Small intestine (tissue), 16 donors: ENCODE results near the gene RRP1. TPM values are rescaled to one million over a fixed set of nuclear protein-coding genes. Genes with fewer than 3 reads are reported as not detected.

ENCODE experiments used
- DNase-seq, 2 donors: peaks; one replicate each; pipeline versions ENCODE4 v3.0.0 to v3.0.0-alpha.2; 2013
- FAIRE-seq: peaks from 2 replicates; lab custom pipeline; 2012; peaks lifted over from hg19 to GRCh38; lab: Jason Lieb, UNC
- H3K27ac ChIP-seq, 3 donors: one replicate each; pipeline ENCODE4 v1.5.1; 2013; ENCODE audit warnings: low read length in 2 of 3, mild to moderate bottlenecking in 2 of 3, control low read depth in 1 of 3, inconsistent platforms in 1 of 3, low read depth in 1 of 3, moderate library complexity in 1 of 3
- H3K27me3 ChIP-seq, 3 donors: one replicate each; pipeline ENCODE4 v1.6.1; 2013; ENCODE audit warnings: low read length in 3 of 3, inconsistent platforms in 1 of 3; ENCODE audit not compliant: control insufficient read depth in 3 of 3, insufficient read depth in 3 of 3
- H3K36me3 ChIP-seq, 3 donors: one replicate each; pipeline ENCODE4 v1.6.1; 2013; ENCODE audit warnings: low read length in 3 of 3, inconsistent platforms in 1 of 3, low read depth in 1 of 3, mild to moderate bottlenecking in 1 of 3, moderate library complexity in 1 of 3; ENCODE audit not compliant: control insufficient read depth in 3 of 3, insufficient read depth in 2 of 3
- H3K4me1 ChIP-seq, 3 donors: one replicate each; pipeline ENCODE4 v1.6.1; 2013; ENCODE audit warnings: low read length in 2 of 3, inconsistent platforms in 1 of 3, low read depth in 1 of 3, mild to moderate bottlenecking in 1 of 3, moderate library complexity in 1 of 3; ENCODE audit not compliant: control insufficient read depth in 3 of 3, insufficient read depth in 2 of 3
- H3K4me3 ChIP-seq, 3 donors: one replicate each; pipeline ENCODE4 v1.5.1; 2013; ENCODE audit warnings: low read length in 3 of 3, control low read depth in 1 of 3, inconsistent platforms in 1 of 3, low read depth in 1 of 3, mild to moderate bottlenecking in 1 of 3, moderate library complexity in 1 of 3
- H3K9me3 ChIP-seq, 2 donors: one replicate each; pipeline ENCODE4 v1.6.1; 2013; ENCODE audit warnings: low read depth in 1 of 2, low read length in 1 of 2; ENCODE audit not compliant: control insufficient read depth in 2 of 2, insufficient read depth in 1 of 2
- WGBS, 3 donors: extraction: QIAGEN DNeasy Blood & Tissue Kit; methylation state at CpG; one replicate each; pipeline ENCODE4 v1.1.7; 2013; 5-methylcytosine and 5-hydroxymethylcytosine counted together
- long read RNA-seq, 10 donors: transcript quantifications; one replicate each; lab custom pipeline, GENCODE V29; 2026
- polyA plus RNA-seq, 4 donors: library from polyadenylated mRNA; stranded (reverse) in 3 of 4; unstranded in 1 of 4; fragments of 200-250 nt in 3 of 4; fragments of 120-200 nt in 1 of 4; gene quantifications; one replicate each; pipeline versions ENCODE4 v1.2.1 to v1.2.3, GENCODE V29; 2013
- donor health status: healthy with polysubstance abuse.
- donor health status: control.
- donor health status: control.
- donor health status: Bipolar disorder and iron deficiency.
- donor health status: healthy.

Gene RRP1, protein sequence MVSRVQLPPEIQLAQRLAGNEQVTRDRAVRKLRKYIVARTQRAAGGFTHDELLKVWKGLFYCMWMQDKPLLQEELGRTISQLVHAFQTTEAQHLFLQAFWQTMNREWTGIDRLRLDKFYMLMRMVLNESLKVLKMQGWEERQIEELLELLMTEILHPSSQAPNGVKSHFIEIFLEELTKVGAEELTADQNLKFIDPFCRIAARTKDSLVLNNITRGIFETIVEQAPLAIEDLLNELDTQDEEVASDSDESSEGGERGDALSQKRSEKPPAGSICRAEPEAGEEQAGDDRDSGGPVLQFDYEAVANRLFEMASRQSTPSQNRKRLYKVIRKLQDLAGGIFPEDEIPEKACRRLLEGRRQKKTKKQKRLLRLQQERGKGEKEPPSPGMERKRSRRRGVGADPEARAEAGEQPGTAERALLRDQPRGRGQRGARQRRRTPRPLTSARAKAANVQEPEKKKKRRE
- 10 to 100 TPM in 3 of 4 donors, 1 to 10 TPM in 1; 7.2 to 21.0 (median 12.5) TPM for polyA plus RNA-seq
- long read RNA-seq, donor 1, partial matches to known transcripts, result 0 of 5 reads
- long read RNA-seq, donor 1, other reads (novel, unspliced or antisense), result 0 of 5 reads
- long read RNA-seq, donor 2, partial matches to known transcripts, result 0 of 3 reads
- long read RNA-seq, donor 2, other reads (novel, unspliced or antisense), result 0 of 3 reads
- long read RNA-seq, donor 3, partial matches to known transcripts, result 0 of 2 reads
- long read RNA-seq, donor 3, other reads (novel, unspliced or antisense), result 0 of 2 reads
- long read RNA-seq, donor 4, partial matches to known transcripts, result 0 of 1 reads
- long read RNA-seq, donor 4, other reads (novel, unspliced or antisense), result 0 of 1 reads
- long read RNA-seq, donor 5, result 0 reads
- long read RNA-seq, donor 6, result 0 reads
- long read RNA-seq, donor 7, transcript RRP1-207 (13 exons, 3,022 nt), result major isoform, 5 of 5 reads
- long read RNA-seq, donor 7, partial matches to known transcripts, result 0 of 5 reads
- long read RNA-seq, donor 7, other reads (novel, unspliced or antisense), result 0 of 5 reads
- long read RNA-seq, donor 8, result 0 reads
- long read RNA-seq, donor 9, partial matches to known transcripts, result 0 of 1 reads
- long read RNA-seq, donor 9, other reads (novel, unspliced or antisense), result 0 of 1 reads
- long read RNA-seq, donor 10, partial matches to known transcripts, result 147 of 151 reads
- long read RNA-seq, donor 10, other reads (novel, unspliced or antisense), result 0 of 151 reads

- H3K4me1 ChIP-seq, result peaks cover 0 to 7% (median 2%) of the 10 kb centered on the region in 3 donors
- FAIRE-seq, result no peak
- 0% methylated on average over 65 to 83 of the region's 83 CpGs for WGBS, 3 donors
- no peaks in the 10 kb centered on the region for H3K27me3 ChIP-seq
- H3K27ac ChIP-seq, result peak within 1 kb of the TSS; percentile 60 to 93 (median 89)
- peak within 1 kb of the TSS; percentile 71 to 92 (median 84) for H3K4me3 ChIP-seq
- peaks cover 2 to 36% (median 4%) of the 10 kb centered on the region in 3 donors for H3K36me3 ChIP-seq
- DNase-seq, result peak; percentile 89 to 98
- H3K9me3 ChIP-seq, result no peaks in the 10 kb centered on the region
Observed at GRCh38 chr21:43789276-43790009, at the start of gene RRP1. RRP1 (plus strand) TSS chr21:43789577; CDS start chr21:43789630, 53 bp downstream.

DNA sequence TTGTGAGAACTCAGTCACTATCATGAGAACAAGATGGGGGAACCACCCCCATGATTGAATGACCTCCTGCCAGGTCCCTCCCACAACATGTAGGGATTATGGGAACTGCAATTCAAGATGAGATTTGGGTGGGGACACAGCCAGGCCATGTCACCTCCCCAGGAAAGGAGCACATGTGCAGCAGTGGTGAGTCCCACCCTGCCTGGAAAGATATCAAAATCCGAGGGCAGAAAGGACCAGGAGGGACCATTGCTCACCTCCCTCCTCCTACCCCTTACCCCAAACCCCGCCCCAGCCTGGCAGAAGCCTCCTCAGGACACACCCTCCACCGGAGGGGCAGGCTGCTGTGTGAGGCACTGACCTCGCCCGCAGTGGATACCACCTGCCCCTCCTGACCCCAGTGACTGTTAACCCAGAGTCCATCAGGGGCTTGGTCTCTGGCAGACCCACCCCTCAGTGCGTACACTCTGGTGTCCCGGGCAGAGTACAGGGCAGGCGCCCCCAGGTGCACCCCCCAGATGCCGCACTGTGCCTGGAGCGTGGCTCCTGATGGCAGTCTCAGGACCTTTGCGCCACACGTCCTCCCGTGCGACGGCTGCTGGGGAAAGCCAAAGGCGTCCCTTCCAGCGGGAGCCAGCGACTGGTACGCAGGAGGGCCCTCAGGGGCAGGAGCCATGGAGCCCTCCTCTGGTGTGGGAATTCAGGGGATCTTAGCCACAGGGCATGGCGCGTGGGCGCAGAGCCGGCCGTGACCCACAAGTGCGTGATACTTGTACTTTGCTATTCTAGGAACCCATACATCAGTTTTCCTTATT lies 49.5 kb upstream of the RRP1 start:
- DNase-seq, result peak in 1 of 2 donors; percentile 61

DNA sequence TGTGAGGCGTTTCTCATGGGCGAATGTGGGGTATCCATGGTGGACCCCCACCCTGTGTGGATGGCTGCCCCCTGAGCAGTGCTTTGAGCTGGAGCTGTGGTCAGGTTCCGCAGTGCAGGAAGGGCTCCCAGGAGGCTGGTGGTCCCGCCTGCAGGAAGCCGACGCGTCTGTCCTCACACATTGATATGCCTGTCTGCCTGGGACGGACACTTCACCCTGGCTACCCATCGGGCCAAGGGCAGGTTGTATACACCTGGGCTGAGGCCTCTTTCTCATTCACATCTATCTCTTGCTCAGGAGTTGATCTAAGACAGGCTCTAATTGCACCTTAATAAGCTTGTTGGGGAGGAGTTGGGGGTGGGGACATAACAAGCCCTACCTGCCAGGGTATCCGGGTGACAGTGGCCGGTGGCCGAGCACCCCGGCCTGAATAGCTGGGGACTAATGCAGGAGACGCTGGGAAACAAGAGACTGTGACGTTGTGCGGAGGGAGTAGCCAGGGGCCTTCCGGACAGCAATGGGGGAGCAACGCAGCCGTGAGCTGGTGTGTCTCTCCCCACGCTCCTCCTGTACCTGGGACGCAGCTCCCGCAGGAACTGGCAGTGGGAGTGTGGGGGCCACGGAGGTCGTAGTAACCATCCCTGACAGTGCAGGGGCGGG lies 48.8 kb upstream of the RRP1 start:
- Histone ChIP-seq H3K9me3 (no peaks in the 10 kb centered on the region), H3K4me3 (no peak overlapping the region), H3K36me3 (peaks cover 8 to 85% (median 11%) of the 10 kb centered on the region in 3 donors), H3K27me3 (no peaks in the 10 kb centered on the region), H3K4me1 (peaks cover 0 to 43% (median 5%) of the 10 kb centered on the region in 3 donors), H3K27ac (peak overlapping the region in 2 of 3 donors; percentile 17 to 39)
- peak; percentile 36 to 92 for DNase-seq
- WGBS, 3 donors, result 49 to 66% (median 60%) methylated on average over 19 to 25 of the region's 25 CpGs
- no peak for FAIRE-seq

More for the DNA sequence above, 49.5 kb upstream of the RRP1 start:
- H3K4me3 ChIP-seq, result no peak overlapping the region
- H3K9me3 ChIP-seq, result no peaks in the 10 kb centered on the region
- peaks cover 8 to 86% (median 11%) of the 10 kb centered on the region in 3 donors for H3K36me3 ChIP-seq
- FAIRE-seq, result no peak
- no peaks in the 10 kb centered on the region for H3K27me3 ChIP-seq
- 84 to 89% (median 85%) methylated on average over 25 of the region's 25 CpGs for WGBS, 3 donors
- peak overlapping the region; percentile 6 to 72 (median 46) for H3K27ac ChIP-seq
- H3K4me1 ChIP-seq, result peaks cover 0 to 51% (median 6%) of the 10 kb centered on the region in 3 donors

GRCh38 chr21:43741423-43742096 lies 47.8 kb upstream of the RRP1 start:
- H3K9me3 ChIP-seq, result no peaks in the 10 kb centered on the region
- 69 to 89% (median 86%) methylated on average over 15 to 26 of the region's 28 CpGs for WGBS, 3 donors
- H3K36me3 ChIP-seq, result peaks cover 8 to 85% (median 14%) of the 10 kb centered on the region in 3 donors
- no peak overlapping the region for H3K4me3 ChIP-seq
- peaks cover 0 to 39% (median 5%) of the 10 kb centered on the region in 3 donors for H3K4me1 ChIP-seq
- H3K27ac ChIP-seq, result no peak overlapping the region
- DNase-seq (no peak), FAIRE-seq (no peak)
- no peaks in the 10 kb centered on the region for H3K27me3 ChIP-seq

DNA sequence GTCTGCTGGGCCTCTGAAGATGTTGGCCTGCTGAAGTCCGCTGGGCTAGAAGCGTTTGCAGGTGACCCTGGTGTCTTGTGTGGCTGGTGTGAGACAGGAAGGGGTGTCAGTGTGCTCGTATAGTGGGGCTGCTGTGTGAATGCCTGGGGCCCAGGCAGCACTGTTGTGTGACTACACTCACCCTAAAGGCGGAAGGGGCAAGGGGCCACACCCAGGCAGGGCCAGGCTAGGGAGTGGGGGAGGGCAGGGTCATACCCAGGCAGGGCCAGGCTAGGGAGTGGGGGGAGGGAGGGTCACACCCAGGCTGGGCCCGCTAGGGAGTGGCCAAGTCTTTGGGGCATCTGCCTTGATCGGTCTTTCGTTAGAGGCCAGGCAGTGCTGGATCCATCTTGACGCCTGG lies 45.4 kb upstream of the RRP1 start:
- FAIRE-seq, result no peak

DNA sequence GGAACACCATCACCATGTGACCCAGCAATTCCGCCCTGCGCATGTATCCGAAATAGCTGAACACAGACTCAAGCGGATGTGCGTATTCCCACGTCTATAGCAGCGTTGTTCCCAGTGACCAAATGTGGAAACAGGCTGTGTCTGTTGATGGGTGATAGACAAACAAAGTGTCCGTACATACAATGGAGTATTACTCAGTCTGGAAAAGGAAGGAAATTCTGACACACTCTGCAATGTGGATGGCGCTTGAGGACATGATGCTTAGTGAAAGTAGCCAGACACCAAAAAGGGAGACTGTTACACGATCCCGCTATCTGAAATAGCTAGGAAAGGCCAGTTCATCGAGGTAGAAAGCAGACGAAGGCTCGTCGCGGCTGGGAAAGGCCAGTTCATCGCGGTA lies 44.7 kb upstream of the RRP1 start:
- Histone ChIP-seq H3K36me3 (peaks cover 16 to 90% (median 22%) of the 10 kb centered on the region in 3 donors), H3K4me1 (peaks cover 0 to 8% (median 0%) of the 10 kb centered on the region in 3 donors), H3K27me3 (no peaks in the 10 kb centered on the region), H3K9me3 (no peaks in the 10 kb centered on the region), H3K27ac (no peak overlapping the region), H3K4me3 (no peak overlapping the region)
- no peak for DNase-seq
- no peak for FAIRE-seq
- 96 to 98% (median 97%) methylated on average over 18 of the region's 18 CpGs for WGBS, 3 donors

More for the DNA sequence above, 45.4 kb upstream of the RRP1 start:
- Histone ChIP-seq H3K4me1 (peaks cover 0 to 16% (median 0%) of the 10 kb centered on the region in 3 donors), H3K4me3 (no peak overlapping the region), H3K9me3 (no peaks in the 10 kb centered on the region), H3K36me3 (peaks cover 16 to 90% (median 20%) of the 10 kb centered on the region in 3 donors), H3K27ac (no peak overlapping the region), H3K27me3 (no peaks in the 10 kb centered on the region)
- 92 to 94% (median 93%) methylated on average over 8 of the region's 8 CpGs for WGBS, 3 donors
- DNase-seq, result no peak
